ENCODE data around the gene CUL2. TPM values are rescaled to one million over a fixed set of nuclear protein-coding genes. Genes with fewer than 3 reads are reported as not detected.
"Not testable (repeated sequence)": the region's sequence is repeated elsewhere in the genome, so short reads cannot be mapped to it uniquely, and the experiment has no call there.

CUL2 gene
- total RNA-seq (2014; rRNA removed; shearing (Covaris generic)), result 48.9 and 51.9 TPM in 2 replicates

DNA sequence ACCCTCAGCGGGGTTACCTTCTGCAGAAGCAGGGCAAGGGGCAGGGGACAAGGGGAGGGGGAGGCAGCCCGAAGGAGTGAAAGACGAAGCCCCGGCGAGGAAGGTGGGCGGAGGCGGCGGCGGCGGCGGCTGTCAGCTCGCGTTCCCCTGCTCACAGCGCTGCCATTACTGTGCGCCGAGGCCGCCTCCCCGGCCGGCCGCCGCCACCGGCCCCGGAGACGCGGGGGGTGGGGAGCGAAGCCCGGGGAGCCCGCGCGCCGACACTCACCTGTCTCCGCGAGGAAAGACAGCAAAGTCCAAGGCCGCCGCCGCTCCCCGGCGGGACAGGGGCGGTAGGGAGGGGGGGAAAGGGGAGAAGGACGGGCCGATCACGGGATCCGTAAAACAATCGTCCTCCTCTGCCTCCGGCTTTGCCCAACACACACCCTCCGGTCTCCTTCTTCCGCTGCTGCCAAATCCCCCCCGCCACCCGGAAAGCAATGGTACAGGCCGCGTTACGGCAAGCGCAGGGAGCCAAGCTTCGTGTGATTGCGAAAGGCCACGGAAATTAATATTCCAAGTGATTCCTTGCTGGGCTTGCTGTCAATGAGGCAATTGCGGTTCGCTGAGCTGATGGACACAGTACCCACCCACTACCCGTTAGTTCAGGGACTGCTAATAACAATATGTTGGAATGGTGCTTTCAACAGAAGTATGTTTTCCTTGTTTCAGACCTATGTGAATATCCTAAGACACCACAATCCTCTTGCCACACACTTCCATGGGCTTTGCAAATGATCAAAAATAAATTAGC, at the start of gene CUL2:
Gene CUL2 (minus strand): TSS at position 180 of the 793 bp plus-strand sequence. CDS start 19,024 bp downstream, outside the sequence.
- DNase-seq (ENCODE audit: low read depth), result peak; percentile 94

DNA sequence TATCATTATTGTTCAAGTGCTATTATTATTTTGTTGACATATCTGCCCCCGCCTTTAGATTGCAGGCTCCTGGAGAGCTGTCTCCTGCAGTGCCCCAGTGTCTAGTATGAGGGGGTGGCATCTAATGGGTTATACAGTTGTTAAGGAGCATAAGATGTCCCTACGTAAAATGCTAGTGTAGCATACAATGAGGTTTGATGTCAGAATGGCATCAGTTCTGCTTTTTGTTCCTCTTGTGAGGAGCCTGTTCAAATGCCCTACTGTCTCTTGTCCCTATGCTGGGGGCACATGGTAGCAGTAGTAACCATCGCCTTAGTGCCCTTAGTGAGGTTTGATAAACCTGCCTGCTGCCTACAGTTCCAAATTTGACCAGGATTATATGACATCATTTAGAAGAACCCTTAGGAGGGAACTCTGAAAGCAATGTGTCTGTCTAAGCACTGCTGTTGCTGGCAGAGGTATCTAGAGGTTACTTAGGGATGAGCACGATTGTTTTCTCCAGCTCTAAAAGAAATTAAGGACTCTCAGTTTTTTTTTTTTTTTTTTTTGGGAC, 46.2 kb upstream of the CUL2 start:
- DNase-seq (ENCODE audit: low read depth), result no peak

DNA sequence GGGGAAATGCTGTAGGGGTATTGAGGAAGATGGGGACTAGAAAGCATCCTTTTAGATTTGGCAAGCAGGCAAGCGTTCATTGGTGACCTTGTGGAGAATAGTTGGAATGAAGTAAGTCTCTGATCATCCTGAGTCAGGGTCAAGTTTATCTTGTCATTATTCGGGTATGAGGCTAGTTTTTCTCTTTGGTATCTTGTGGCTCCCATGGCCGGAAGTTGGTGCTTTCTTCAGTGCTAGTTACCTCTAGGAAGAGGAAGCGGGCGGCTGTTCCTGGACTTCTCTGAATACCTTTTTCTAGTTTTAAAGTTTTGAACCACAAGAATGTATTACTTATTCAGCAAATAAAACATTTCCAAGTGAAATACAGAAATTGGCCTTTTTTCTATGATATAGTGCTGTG, 45.7 kb upstream of the CUL2 start:
- no peak for DNase-seq (ENCODE audit: low read depth)

DNA sequence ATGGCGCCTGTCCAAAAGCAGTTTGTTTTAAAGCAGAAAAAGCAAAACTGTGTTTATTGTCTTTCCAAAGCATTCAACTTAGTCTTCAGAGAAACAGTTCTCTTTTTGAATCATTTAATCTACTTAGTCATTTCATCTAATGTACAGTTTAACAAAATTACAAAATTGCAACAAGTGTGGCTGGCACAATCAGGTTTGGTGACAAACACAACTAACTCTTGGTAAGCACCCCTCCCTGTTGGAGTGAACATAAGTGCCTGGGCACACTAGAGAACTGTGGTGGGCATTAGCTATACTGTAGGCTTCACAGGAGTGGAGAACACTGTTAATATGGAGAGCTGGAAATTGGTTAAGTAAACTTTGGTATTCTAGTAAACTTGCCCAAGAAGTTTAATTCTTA, 43.4 kb upstream of the CUL2 start:
- no peak for DNase-seq (ENCODE audit: low read depth)

DNA sequence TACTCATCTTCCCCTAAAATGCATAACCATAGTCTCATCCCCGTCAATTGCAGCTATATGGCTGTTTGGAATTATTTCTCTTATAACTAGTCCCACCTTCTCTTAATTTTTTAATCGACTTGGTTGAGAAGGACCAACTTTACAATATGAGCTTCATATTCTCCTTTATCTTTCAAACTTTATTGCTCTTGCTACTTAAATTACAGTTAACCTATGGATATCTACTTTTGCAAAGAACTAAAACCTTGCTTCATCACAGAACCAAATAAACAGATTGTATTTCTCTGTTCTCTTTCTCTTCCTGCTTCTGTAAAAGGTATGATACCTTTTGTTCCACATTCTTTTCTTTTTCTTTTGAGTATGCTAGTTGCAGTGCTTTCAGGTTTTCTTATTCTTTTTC, 42.6 kb upstream of the CUL2 start:
- DNase-seq (ENCODE audit: low read depth), result no peak

DNA sequence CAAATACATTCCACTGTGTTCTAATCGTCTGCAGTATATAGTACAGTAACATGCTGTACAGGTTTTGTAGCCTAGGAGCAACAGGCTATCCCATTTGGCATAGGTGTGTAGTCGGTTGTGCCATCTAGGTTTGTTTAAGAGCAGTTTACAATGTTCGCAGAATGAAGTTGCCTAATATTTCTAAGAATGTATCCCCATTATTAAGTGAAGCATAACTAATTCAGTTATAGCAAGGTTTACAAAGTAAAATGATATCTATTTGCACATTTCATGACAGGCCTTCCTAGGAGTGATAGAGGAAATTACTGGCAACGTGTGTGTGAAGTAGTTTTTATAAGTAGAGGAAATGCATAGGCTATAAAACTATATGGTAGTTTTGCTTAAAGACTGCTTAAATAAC, 40.5 kb upstream of the CUL2 start:
- DNase-seq (ENCODE audit: low read depth), result no peak

DNA sequence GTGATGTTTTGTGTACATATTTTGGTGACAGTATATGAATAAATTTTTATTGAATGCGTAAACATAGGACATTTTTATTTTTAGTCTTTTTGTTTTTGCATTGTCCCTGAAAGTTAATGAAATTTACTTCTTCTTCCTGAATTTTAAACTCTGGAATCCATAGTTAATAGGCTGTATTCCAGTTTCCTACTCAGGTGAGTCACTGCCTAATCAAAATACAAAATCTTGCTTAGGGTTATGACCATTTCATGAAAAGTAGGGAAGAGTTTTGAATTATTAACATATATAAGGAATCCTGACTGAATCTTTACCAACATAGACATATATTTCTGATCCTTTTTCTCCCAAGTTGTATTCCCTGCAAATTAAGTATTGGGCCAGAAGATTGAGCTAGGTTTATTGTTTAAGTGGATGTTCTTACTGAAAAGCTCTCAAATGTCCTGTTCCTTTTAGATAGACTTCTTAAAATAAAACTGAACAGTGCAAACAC, 39.1 kb upstream of the CUL2 start:
- DNase-seq (ENCODE audit: low read depth), result no peak

DNA sequence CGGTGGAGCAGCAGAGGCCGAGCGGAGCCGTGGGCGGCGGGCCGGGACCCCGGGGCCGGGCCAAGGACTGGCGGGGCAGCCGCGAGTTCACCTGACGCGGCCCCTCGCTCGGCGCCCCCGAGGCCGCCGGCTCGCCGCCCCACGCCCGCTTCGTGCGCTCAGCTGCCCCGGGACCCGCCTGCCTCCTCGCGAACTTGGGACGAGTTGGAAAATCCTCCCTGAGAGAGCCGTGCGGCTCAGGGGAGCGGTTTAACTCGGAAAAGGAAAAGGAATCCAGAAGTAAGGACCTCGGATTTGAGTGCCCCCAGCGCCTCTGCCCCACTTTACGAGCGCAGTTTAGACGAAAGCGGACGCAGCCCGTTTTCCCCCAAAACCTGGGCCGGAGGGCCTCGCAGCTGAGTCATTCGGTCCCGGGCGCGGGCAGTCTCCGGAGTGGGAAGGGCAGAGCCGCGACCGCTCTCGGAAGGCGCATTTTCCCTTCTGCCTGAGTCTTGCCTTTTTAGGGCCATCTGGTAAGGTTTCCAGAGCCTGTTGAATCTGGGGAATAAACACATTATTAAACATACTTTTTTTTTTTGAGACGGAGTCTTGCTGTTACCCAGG, 37.2 kb upstream of the CUL2 start:
- peak; percentile 76 for DNase-seq (ENCODE audit: low read depth)

DNA sequence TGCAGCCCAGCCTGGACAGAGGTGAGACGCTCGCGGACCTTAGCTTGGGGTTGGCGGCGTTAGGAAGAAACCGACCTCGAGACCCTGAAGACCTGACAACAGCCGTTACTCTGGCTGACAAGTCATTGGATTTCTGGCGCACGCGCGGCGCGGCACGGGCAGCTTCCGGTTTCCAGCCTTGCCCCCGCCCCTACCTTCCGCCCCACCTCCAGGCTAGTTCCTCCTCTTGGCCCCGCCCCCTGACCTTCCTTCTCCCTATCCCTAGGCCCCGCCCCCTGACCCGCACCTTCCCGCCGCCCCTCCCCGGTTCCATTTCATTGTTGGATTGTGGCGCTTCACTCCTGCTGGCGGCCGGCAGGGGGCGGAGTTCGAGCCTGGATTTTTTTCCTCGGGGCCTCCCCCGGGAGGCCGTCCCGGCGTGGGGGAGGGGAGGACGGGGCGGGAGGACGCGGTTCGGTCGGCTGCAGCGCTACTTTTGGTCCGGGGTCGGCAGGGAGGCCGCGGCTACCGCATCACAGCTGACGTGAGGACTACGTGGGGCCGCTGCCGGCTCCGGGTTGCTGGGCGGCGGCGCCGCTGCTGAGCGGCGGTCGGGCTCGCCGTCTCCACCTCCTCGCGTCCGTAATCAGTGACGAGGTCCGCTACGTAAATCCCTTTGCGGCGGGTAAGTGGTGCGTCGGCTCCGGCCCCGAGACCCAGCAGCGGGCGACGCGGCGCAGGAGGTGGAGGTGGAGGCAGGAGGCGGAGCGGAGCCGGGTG, 36.6 kb upstream of the CUL2 start, which contains the start of gene CREM:
Gene CREM (plus strand): TSS at position 317 of the 759 bp plus-strand sequence. CDS start 10,990 bp downstream, outside the sequence.
- peak; percentile 95 for DNase-seq (ENCODE audit: low read depth)

DNA sequence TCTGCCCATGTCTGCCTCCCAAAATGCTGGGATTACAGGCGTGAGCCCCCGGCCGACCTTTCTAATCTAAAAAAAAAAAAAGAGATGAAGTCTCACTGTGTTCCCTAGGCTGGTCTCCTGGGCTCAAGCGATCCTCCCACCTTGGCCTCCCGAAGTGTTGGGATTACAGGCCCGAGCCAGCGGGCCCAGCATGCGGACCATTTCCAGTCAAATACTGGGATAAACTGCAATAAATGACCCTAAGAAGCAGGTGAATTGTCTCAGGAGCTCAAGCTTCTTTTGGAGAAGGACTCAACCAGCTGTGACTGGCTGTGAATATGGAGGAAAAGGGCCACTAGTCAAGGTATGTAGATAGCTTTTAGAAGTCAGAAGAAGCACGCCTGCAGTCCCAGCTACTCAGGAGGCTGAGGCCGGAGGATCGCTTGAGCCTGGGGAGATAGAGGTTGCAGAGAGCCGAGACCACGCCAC, 36.0 kb upstream of the CUL2 start:
- no peak for DNase-seq (ENCODE audit: low read depth)

DNA sequence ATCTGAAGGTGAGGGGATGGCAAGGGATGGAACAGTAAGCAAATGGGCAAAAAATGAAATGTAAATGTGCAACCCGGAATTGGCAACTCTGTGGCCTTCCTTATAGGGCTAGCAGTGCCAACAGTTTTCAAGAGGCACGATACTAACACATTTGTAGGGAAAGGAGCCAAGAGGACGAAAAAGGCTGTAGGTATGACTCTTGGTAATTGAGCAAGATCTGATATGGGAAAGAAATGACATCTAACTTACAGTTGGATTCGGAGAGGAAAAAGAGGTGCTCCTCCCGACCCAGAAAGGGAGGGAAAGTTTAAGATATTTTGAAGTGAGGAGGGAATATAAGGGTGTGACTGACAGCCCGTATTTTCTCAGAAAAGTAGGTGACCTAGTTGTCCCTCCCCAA, 34.4 kb upstream of the CUL2 start:
- no peak for DNase-seq (ENCODE audit: low read depth)

DNA sequence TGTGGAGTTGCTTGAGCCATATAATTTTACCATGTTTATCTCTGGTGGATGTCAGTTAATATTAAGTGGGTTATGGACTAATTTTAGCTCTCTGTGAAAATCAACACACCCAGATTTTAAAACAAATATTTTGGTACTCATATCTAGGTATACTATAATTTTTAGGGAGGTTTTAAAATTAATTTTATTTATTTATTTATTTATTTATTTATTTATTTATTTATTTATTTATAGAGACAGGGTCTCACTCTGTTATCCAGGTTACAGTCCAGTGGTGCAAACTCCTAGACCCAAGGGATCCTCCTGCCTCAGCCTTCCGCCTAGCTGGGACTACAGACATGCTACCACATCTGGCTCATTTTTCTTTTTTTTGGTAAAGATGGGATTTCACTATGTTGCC, 29.2 kb upstream of the CUL2 start:
- no peak for DNase-seq (ENCODE audit: low read depth)

DNA sequence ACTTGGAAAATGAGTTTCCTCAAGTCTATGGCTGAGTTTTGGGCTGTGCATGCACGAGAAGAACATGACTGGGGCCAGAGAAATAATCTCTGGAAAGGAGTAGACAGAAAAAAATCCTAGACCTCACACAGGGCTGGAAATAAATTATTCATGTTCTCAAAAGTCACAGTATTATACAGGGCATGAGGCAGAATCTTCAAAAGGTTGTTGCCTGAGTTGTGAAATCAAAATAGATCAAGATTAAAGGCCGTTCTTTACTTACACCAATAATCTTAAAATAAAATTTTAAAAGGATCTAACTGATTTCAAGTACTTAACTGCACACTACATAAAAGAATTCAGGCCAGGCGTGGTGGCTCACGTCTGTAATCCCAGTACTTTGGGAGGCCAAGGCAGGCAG, 22.4 kb upstream of the CUL2 start:
- DNase-seq (ENCODE audit: low read depth), result no peak

DNA sequence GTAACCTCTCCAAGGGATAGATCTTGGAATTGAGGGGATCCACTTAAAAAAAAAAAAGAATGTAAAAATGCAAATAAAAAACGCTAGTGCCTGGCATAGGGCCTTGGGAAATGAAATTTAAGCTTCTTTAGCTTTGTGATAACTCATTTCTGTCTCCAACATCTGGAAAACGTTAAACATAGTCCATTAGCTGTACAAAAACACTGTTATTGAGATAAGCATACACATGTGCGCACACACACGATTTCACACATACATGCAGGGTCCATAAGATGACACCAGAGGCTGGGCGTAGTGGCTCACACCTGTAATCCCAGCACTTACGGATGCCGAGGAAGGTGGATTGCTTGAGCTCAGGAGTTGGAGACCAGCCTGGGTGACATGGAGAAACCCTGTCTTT, 13.7 kb upstream of the CUL2 start:
- no peak for DNase-seq (ENCODE audit: low read depth)

DNA sequence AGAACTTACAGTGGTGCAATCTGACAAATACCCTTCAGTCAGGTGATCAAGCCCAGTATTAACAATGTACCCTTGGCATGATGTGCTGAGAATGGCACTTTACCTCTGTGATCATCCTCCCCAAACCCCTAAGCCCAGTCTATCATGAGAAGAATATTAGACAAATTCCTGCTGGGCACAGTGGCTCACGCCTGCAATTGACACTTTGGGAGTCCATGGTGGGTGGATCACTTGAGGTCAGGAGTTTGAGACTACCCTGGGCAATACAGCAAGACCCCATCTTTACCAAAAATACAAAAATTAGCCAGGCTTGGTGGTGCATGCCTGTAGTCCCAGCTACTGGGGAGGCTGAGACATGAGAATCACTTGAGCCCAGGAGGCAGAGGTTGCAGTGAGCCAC, 7.4 kb upstream of the CUL2 start:
- no peak for DNase-seq (ENCODE audit: low read depth)

DNA sequence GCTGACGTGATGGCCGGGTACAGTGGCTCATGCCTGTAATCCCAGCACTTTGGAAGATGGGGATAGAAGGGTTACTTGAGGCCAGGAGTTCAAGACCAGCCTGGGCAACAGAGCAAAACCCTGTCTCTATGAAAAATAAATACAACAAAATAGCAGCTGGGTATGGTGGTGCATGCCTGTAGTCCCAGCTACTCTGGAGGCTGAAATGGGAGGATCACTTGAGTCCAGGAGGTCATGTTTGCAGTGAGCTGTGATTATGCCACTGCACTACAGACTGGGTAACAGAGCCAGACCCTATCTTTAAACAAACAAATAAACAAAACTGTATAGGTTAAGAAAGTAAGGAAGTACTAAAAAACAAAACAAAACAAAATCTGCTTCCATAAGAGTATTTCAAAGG, 6.2 kb upstream of the CUL2 start:
- no peak for DNase-seq (ENCODE audit: low read depth)

DNA sequence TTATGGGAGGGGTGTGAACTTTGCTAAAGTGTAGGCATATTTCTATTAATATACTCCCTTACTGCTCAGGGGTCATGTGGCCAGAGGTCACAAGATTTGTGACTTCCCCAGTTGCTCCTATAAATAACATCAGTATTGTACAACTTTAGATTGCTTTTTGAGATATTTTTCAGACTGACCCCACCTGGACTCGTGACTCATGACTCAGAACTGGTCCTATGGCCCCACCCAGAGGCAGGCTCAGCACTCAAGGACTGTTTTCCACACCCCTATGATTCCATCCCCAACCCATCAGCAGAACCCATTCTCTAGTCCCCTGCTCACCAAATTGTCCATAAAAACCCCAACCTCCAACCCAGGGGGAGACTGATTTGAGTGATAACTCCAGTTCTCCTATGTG, 2.7 kb upstream of the CUL2 start:
- peak; percentile 23 for DNase-seq (ENCODE audit: low read depth)

DNA sequence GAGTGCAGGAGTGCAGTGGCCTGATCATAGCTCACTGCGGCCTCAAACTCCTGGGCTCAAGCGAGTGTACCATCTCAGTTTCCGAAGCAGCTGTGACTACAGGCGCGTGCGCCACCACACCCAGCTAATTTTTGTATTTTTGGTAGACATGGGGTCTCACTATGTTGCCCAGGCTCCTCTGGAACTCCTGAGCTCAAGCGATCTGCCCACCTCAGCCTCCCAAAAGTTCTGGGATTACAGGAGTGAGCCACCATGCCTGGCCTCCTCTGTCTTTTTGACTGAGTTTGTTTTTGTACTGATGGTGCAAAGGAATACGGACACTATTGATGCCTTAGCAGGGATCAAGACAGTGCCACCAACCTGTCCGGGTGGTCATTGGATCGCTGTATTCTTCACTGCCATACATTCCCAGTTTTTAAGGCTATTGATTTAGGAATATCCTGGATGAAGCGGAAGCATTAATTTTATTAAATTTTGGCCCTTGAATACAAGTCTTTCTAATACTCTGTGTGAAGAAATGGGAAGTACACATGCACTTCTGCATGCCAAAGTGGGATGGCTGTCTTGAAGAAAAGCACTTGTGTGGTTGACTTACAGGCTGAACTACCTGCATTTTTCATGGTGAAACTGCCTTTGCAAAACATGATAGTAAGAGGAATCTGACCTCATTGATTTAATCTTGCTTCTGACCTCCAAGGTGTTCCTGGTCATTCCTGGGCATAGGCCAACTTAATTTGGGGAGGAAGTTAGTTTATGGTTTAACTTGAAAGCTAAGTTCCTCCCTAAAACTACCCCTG, 2.1 kb upstream of the CUL2 start:
- no peak for DNase-seq (ENCODE audit: low read depth)

DNA sequence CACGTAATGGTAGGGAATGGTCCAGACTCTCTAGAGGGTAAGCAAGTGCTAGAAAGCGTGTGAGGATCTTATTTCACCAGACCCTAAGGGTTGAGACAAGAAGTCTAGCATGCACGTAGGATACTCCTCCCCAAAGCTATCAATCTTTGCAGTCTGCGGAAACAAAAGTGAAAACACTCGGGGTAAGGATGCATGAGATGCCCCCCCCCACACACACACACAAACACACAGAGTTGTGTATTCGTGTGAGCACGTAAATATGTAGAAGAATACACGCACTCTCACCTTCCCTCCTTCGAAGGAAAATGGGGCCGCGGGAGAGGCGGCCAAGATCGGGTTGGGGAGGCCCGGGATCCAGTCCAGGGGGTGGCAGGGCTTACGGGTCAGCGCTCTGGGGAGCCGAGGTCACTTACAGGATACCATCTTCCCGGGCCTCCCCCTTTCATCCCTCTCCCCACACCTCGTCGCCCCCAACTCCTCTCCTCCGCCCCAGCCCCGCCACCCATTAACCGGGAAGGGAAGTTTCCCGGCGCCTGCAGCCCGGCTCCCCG, 455 bp downstream of the CUL2 start:
- DNase-seq (ENCODE audit: low read depth), result peak; percentile 49

DNA sequence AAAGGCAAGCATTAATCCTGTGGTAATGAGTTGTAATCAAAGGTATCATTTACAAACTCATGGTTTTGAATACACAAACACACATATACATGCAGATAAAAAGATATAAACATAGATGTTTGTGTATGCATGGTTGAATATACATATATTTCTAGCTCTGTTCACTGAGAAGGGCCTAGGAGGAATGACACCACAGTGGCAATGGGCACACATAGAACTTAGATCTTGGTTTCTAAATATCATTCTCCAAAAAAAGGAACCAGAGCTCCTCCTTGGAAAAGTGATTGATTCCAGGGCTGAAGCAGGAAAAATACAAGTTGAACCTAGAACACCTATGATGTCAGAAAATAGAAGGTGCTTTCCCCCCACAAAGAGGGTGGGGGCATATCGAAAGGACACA, 6.9 kb downstream of the CUL2 start:
- no peak for DNase-seq (ENCODE audit: low read depth)

DNA sequence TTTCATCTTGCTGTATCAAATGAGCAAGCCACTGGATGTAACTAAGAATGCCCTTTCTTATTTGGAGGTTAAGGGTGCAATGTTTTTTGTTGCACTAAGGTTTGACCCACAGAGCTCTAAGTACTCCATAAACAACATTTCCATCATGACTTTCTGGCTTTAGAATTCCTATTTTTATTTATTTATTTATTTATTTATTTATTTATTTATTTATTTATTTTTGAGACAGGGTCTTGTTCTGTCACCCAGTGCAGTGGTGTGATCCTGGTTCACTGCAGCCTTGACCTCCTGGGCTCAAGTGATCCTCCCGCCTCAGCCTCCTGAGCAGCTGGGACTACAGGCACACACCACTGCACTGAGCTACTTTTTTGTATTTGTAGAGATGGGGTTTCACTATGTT, 9.9 kb downstream of the CUL2 start:
- not testable (repeated sequence) for DNase-seq (ENCODE audit: low read depth)
